Activated T-helper 17 cell treated with anti-CD3 and anti-CD28 coated beads, Interleukin-2, amount 50 U/mL, for 72 hours (primary cell): ENCODE measurements around the gene ADIPOR1. TPM values are rescaled to one million over a fixed set of nuclear protein-coding genes. Genes with fewer than 3 reads are reported as not detected.
"Not testable (repeated sequence)": the region's sequence is repeated elsewhere in the genome, so short reads cannot be mapped to it uniquely, and the experiment has no call there.

ENCODE experiments used
- ATAC-seq: fragments of 150-1000 bp; cut with Tn5 transposase; replicated peaks from 2 replicates; pipeline ENCODE4 v1.10.0; 2021; ENCODE audit warnings: mild to moderate bottlenecking, moderate library complexity
- H3K27ac Mint-ChIP-seq: one replicate; pipeline ENCODE4 v1.8.0; 2022; ENCODE audit warnings: mixed read lengths
- H3K27me3 Mint-ChIP-seq: one replicate; pipeline ENCODE4 v1.8.0; 2022; ENCODE audit warnings: mixed read lengths
- H3K36me3 Mint-ChIP-seq: one replicate; pipeline ENCODE4 v1.8.0; 2022; ENCODE audit warnings: low read depth, mild to moderate bottlenecking, mixed read lengths
- H3K4me1 Mint-ChIP-seq: one replicate; pipeline ENCODE4 v1.8.0; 2022; ENCODE audit warnings: mixed read lengths
- H3K4me3 Mint-ChIP-seq: one replicate; pipeline ENCODE4 v1.8.0; 2022; ENCODE audit warnings: mild to moderate bottlenecking, mixed read lengths
- H3K9me3 Mint-ChIP-seq: one replicate; pipeline ENCODE4 v1.8.0; 2022; ENCODE audit warnings: mixed read lengths
- total RNA-seq, 2 donors: library from RNA; stranded (reverse); gene quantifications; one replicate each; pipeline ENCODE4 v1.2.3, GENCODE V29; 2022

ADIPOR1 gene
- total RNA-seq, 2 donors from 2014 or later: 71.0 to 102 TPM

DNA sequence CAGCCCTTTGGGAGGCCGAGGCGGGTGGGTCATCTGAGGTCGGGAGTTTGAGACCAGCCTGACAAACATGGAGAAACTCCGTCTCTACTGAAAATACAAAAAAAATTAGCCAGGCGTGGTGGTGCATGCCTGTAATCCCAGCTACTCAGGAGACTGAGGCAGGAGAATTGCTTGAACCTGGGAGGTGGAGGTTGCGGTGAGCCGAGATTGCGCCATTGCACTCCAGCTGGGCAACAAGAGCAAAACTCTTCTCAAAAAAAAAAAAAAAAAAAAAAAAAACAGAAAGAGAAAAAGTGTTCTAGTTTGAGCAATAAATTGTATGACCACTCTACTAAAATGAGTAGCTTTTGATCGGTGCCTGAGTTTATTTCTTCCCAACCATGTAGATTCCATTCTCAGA, 28.0 kb upstream of the ADIPOR1 start:
- not testable (repeated sequence) for H3K36me3 Mint-ChIP-seq, H3K27me3 Mint-ChIP-seq, H3K9me3 Mint-ChIP-seq, H3K4me3 Mint-ChIP-seq, ATAC-seq, H3K27ac Mint-ChIP-seq, H3K4me1 Mint-ChIP-seq

DNA sequence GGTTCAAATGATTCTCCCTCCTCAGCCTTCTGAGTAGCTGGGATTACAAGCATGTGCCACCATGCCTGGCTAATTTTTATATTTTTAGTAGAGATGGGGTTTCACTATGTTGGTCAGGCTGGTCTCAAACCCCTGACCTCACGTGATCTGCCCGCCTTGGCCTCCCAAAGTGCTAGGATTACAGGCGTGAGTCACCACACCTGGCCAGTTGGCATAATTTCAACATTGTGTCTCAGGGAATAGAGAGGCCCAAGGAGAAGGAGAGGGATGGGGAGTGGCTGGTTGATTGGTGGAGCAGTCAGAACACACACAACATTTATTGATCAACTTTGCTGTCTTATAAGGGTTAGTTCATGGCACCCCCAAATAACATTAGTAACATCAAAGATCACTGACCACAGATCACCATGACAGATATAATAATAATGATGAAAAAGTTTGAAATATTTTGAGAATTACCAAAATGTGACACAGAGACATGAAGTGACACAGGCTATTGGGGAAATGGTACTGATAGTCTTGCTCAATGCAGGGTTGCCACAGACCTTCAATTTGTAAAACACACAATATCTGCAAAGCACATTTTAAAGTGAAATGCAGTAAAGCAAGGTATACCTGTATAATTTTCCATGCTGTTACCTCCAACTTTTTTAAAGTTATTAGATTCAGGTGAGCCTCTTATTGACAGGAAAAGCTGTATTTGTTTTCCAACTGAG, 24.8 kb upstream of the ADIPOR1 start:
- H3K36me3 Mint-ChIP-seq: no peaks in the 10 kb centered on the region
- no peak overlapping the region for H3K4me3 Mint-ChIP-seq
- ATAC-seq: no peak
- peaks cover 20% of the 10 kb centered on the region for H3K27me3 Mint-ChIP-seq
- H3K4me1 Mint-ChIP-seq: no peaks in the 10 kb centered on the region
- no peak overlapping the region for H3K27ac Mint-ChIP-seq
- H3K9me3 Mint-ChIP-seq: no peaks in the 10 kb centered on the region

DNA sequence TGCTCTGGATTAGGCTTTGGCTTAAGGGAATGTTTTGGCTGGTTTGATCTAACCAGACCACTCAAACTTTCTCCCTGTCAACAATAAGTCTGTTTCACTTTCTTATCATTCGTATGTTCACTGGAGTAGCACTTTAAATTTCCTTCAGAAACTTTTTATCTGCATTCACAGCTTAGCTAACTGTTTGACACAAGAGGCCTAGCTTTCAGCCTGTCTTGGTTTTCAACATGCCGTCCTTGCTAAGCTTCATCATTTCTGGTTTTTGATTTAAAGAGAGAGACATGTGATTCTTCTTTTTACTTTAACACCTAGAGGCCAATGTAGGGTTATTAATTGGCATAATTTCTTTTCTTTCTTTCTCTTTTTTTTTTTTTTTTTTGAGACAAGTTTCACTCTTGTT, 23.8 kb upstream of the ADIPOR1 start:
- H3K27me3 Mint-ChIP-seq: peaks cover 26% of the 10 kb centered on the region
- no peak overlapping the region for H3K4me3 Mint-ChIP-seq
- H3K36me3 Mint-ChIP-seq: no peaks in the 10 kb centered on the region
- no peaks in the 10 kb centered on the region for H3K4me1 Mint-ChIP-seq
- no peak for ATAC-seq
- H3K27ac Mint-ChIP-seq: no peak overlapping the region
- H3K9me3 Mint-ChIP-seq: no peaks in the 10 kb centered on the region

DNA sequence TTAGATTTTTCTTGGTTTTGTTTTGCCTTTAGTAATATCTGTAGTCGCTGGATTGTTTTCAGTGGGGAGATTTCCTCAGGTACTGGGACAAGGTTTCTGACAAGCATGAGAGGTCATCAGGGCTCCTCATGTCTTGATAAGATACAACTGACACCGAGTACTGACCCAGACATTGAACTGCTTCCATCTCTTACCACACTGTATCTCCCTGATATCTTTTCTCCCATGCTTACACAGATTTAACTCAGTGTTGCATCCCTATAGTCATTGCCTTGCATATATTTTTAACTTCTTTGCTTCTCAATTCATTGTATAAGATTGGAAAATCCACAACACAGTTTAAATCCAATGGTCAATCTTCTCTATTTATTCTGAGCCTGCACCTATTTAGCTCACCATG, 21.3 kb upstream of the ADIPOR1 start:
- H3K27me3 Mint-ChIP-seq: peaks cover 23% of the 10 kb centered on the region
- no peak for ATAC-seq
- H3K4me1 Mint-ChIP-seq: no peaks in the 10 kb centered on the region
- no peaks in the 10 kb centered on the region for H3K36me3 Mint-ChIP-seq
- no peak overlapping the region for H3K4me3 Mint-ChIP-seq
- H3K27ac Mint-ChIP-seq: no peak overlapping the region
- H3K9me3 Mint-ChIP-seq: no peaks in the 10 kb centered on the region

GRCh38 chr1:202976633-202977032, 18.5 kb upstream of the ADIPOR1 start:
- Mint-ChIP-seq H3K9me3 (no peaks in the 10 kb centered on the region), H3K27me3 (peaks cover 23% of the 10 kb centered on the region), H3K4me3 (no peak overlapping the region), H3K36me3 (no peaks in the 10 kb centered on the region), H3K27ac (no peak overlapping the region), H3K4me1 (no peaks in the 10 kb centered on the region)
- ATAC-seq: no peak

DNA sequence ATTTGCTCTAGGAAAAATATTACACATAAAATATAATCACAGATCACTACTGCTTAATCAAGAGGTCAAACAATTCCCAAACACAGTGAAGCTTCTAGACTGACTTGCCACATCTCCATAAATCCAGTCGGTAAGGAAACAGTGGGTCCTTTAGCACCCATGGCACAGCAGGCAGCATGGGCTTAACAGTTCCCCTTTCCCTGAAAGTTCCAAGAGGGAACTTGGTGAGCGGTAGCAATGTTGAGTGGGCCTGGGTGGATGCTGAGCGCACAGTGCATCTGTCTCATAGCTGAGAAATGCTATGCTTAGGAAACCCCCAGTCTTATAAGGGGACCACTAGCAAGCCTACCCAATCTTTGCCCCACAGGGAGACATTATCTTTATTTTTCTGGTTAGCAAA, 16.7 kb upstream of the ADIPOR1 start:
- Mint-ChIP-seq H3K27me3 (peaks cover 20% of the 10 kb centered on the region), H3K4me1 (no peaks in the 10 kb centered on the region), H3K4me3 (no peak overlapping the region), H3K27ac (no peak overlapping the region), H3K9me3 (no peaks in the 10 kb centered on the region), H3K36me3 (no peaks in the 10 kb centered on the region)
- ATAC-seq: no peak

GRCh38 chr1:202972046-202972445, 13.9 kb upstream of the ADIPOR1 start:
- Mint-ChIP-seq H3K27ac (no peak overlapping the region), H3K9me3 (no peaks in the 10 kb centered on the region), H3K27me3 (peaks cover under 1% of the 10 kb centered on the region), H3K4me3 (no peak overlapping the region), H3K4me1 (peaks cover 5% of the 10 kb centered on the region), H3K36me3 (no peaks in the 10 kb centered on the region)
- ATAC-seq: no peak

GRCh38 chr1:202968895-202969295, 10.8 kb upstream of the ADIPOR1 start:
- H3K36me3 Mint-ChIP-seq: peaks cover 19% of the 10 kb centered on the region
- peak overlapping the region; percentile 88 for H3K4me3 Mint-ChIP-seq
- peak; percentile 45 for ATAC-seq
- peaks cover 12% of the 10 kb centered on the region for H3K4me1 Mint-ChIP-seq
- no peaks in the 10 kb centered on the region for H3K27me3 Mint-ChIP-seq
- no peaks in the 10 kb centered on the region for H3K9me3 Mint-ChIP-seq
- H3K27ac Mint-ChIP-seq: peak overlapping the region; percentile 69

- peaks cover 12% of the 10 kb centered on the region for H3K4me1 Mint-ChIP-seq
- peaks cover 24% of the 10 kb centered on the region for H3K36me3 Mint-ChIP-seq
- peak overlapping the region; percentile 88 for H3K4me3 Mint-ChIP-seq
- no peaks in the 10 kb centered on the region for H3K9me3 Mint-ChIP-seq
- H3K27me3 Mint-ChIP-seq: no peaks in the 10 kb centered on the region
- no peak for ATAC-seq
- peak overlapping the region; percentile 69 for H3K27ac Mint-ChIP-seq
Measured at GRCh38 chr1:202968351-202968750, 10.2 kb upstream of the ADIPOR1 start.

- Mint-ChIP-seq H3K9me3 (no peaks in the 10 kb centered on the region), H3K4me1 (peaks cover 12% of the 10 kb centered on the region), H3K4me3 (peak overlapping the region; percentile 88), H3K27me3 (no peaks in the 10 kb centered on the region), H3K36me3 (peaks cover 29% of the 10 kb centered on the region), H3K27ac (peak overlapping the region; percentile 69)
- peak; percentile 38 for ATAC-seq
Measured at GRCh38 chr1:202967684-202968281, 9.7 kb upstream of the ADIPOR1 start.

- Mint-ChIP-seq H3K27ac (peak overlapping the region; percentile 78), H3K4me1 (peaks cover 12% of the 10 kb centered on the region), H3K27me3 (no peaks in the 10 kb centered on the region), H3K4me3 (peak overlapping the region; percentile 88), H3K9me3 (no peaks in the 10 kb centered on the region), H3K36me3 (peaks cover 36% of the 10 kb centered on the region)
- no peak for ATAC-seq
Measured at GRCh38 chr1:202966006-202966898, 8.1 kb upstream of the ADIPOR1 start.

- peak overlapping the region; percentile 78 for H3K27ac Mint-ChIP-seq
- peaks cover 12% of the 10 kb centered on the region for H3K4me1 Mint-ChIP-seq
- peak overlapping the region; percentile 88 for H3K4me3 Mint-ChIP-seq
- ATAC-seq: no peak
- peaks cover 36% of the 10 kb centered on the region for H3K36me3 Mint-ChIP-seq
- no peaks in the 10 kb centered on the region for H3K27me3 Mint-ChIP-seq
- no peaks in the 10 kb centered on the region for H3K9me3 Mint-ChIP-seq
Measured at GRCh38 chr1:202965422-202965821, 7.3 kb upstream of the ADIPOR1 start.

DNA sequence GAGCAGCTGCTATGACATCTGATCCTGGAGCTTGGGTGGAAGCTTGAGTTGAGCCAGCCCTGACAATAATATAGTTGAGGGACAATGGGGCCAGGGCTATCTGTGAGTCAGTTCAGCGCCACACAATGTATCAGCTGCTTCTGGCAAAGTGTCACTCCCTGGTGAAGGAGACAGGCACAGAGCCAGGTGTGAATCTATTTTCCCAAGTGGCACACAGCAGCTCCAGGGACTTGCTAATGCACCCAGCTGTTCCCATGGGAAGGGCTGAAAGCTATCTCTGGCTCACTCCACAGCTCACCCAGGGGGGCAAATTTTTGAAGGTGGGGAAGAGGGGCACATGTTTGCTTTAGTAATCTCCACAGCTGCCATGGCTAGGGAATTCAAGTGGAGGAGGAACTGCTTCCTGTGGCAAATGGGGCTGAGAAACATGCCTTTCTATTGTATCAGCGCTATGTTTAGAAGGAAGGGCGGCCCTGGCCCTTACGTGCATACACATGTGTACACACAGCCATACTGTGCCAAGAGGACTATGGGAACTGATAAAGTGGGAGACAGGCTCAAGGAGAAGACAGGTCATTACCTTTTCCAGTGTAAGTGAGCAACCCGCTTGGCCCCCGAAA, 6.8 kb upstream of the ADIPOR1 start:
- Mint-ChIP-seq H3K27me3 (no peaks in the 10 kb centered on the region), H3K27ac (no peak overlapping the region), H3K36me3 (peaks cover 36% of the 10 kb centered on the region), H3K9me3 (no peaks in the 10 kb centered on the region), H3K4me1 (peaks cover 12% of the 10 kb centered on the region), H3K4me3 (peak overlapping the region; percentile 88)
- no peak for ATAC-seq

GRCh38 chr1:202961220-202961880, 3.2 kb upstream of the ADIPOR1 start:
- Mint-ChIP-seq H3K4me1 (peaks cover 16% of the 10 kb centered on the region), H3K27me3 (no peaks in the 10 kb centered on the region), H3K27ac (no peak overlapping the region), H3K36me3 (peaks cover 40% of the 10 kb centered on the region), H3K9me3 (no peaks in the 10 kb centered on the region), H3K4me3 (no peak overlapping the region)
- ATAC-seq: no peak
